ENCODE measurements around the gene KAT2A. TPM values are rescaled to one million over a fixed set of nuclear protein-coding genes. Genes with fewer than 3 reads are reported as not detected.

Gene KAT2A
- total and polyA plus RNA-seq, 4 donors = 19.3 to 120 (median 66.7) TPM

- DNase-seq (ENCODE audit: low read depth in 4 of 6, low spot score in 6 of 6) = no peak
- Histone ChIP-seq H3K27ac (ENCODE audit: low read depth, low read length) (no peak within 1 kb of the TSS), H3K4me1 (ENCODE audit: control insufficient read depth, insufficient read depth, low read length) (peaks cover 20% of the 10 kb centered on the region), H3K4me3 (ENCODE audit: low read depth, low read length) (no peak within 1 kb of the TSS), H3K36me3 (ENCODE audit: control insufficient read depth, insufficient read depth, low read length) (no peaks in the 10 kb centered on the region), H3K9me3 (ENCODE audit: control insufficient read depth, insufficient read depth, low read length) (no peaks in the 10 kb centered on the region), H3K27me3 (ENCODE audit: control insufficient read depth, insufficient read depth, low read length) (peaks cover 29% of the 10 kb centered on the region)
- WGBS (ENCODE audit: insufficient coverage) = 8% methylated on average over 38 of the region's 52 CpGs
Measured at GRCh38 chr17:42097691-42098631, 23.2 kb downstream of the KAT2A start, which contains the start of gene ZNF385C. TSS of gene ZNF385C (minus strand) at chr17:42098473. CDS start at chr17:42063056, 35,417 bp downstream.

- peaks cover 29% of the 10 kb centered on the region for H3K27me3 ChIP-seq (ENCODE audit: control insufficient read depth, insufficient read depth, low read length)
Measured at GRCh38 chr17:42096360-42097111, 24.6 kb downstream of the KAT2A start.

DNA sequence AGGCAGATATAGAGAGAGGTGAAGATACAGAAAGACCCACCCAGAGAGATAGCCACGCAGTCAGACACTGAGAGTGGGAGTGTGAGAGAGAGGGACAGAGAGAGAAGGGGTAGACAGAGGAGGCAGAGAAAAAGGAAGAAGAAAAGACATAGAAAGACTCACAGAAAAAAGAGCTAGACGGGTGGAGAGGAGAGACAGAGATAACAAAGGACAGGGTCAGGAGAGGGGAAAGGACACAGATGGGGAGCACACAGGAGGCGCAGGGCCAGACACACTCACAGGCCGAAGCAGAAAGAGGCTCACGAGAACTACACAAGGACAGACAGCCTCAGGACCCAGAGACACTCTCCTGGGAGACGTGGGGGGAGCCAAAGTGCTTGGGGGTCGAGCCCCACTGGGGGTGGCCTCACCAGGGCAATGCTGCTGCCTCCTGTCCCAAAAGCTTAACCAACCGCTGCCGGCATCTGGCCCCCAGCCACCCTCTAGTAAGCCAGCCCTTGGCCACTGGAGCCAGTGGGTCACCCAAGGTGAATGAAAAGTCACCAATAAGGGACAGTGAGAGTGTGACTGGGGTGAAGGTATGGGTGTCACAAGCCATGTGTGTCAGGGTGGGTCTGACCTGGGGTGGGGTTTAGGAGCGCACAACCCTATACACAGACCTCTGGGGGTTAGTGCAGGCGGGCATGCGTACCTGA is 26.6 kb downstream of the KAT2A start:
- WGBS (ENCODE audit: insufficient coverage) = 78% methylated on average over 11 of the region's 12 CpGs

More at GRCh38 chr17:42096360-42097111, 24.6 kb downstream of the KAT2A start:
- Histone ChIP-seq H3K4me1 (ENCODE audit: control insufficient read depth, insufficient read depth, low read length) (peaks cover 15% of the 10 kb centered on the region), H3K9me3 (ENCODE audit: control insufficient read depth, insufficient read depth, low read length) (no peaks in the 10 kb centered on the region), H3K27ac (ENCODE audit: low read depth, low read length) (no peak overlapping the region), H3K36me3 (ENCODE audit: control insufficient read depth, insufficient read depth, low read length) (no peaks in the 10 kb centered on the region), H3K4me3 (ENCODE audit: low read depth, low read length) (no peak overlapping the region)
- no peak for DNase-seq (ENCODE audit: low read depth in 4 of 6, low spot score in 6 of 6)
- 57% methylated on average over 1 of the region's 8 CpGs for WGBS (ENCODE audit: insufficient coverage)

DNA sequence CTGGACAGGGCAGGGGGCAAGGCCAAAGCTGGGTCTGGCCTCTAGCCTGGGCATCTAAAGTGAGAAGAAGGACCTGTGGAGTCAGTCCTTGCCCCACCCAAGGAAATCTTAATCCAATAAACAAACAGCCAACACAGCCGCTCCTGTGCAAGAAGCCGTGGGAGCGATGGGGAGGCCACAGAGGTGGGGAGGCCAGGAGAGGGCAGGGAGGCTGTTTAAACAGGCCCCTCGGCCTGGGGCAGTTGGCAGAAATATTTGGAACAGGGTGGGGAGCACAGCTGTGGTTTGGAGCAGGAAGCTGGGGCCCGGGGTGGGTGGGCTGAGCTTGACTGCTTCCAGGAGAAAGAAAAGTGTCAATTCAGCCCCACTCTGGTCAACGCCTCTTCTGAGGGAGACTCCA is 28.2 kb downstream of the KAT2A start:
- Histone ChIP-seq H3K9me3 (ENCODE audit: control insufficient read depth, insufficient read depth, low read length) (no peaks in the 10 kb centered on the region), H3K4me1 (ENCODE audit: control insufficient read depth, insufficient read depth, low read length) (peaks cover 17% of the 10 kb centered on the region), H3K27ac (ENCODE audit: low read depth, low read length) (no peak overlapping the region), H3K36me3 (ENCODE audit: control insufficient read depth, insufficient read depth, low read length) (no peaks in the 10 kb centered on the region), H3K27me3 (ENCODE audit: control insufficient read depth, insufficient read depth, low read length) (peaks cover 19% of the 10 kb centered on the region), H3K4me3 (ENCODE audit: low read depth, low read length) (no peak overlapping the region)
- 77% methylated on average over 3 of the region's 6 CpGs for whole genome bisulfite sequencing (ENCODE audit: insufficient coverage)
- no peak for DNase-seq (ENCODE audit: low read depth in 4 of 6, low spot score in 6 of 6)

More for the DNA sequence above, 26.6 kb downstream of the KAT2A start:
- no peak for DNase-seq (ENCODE audit: low read depth in 4 of 6, low spot score in 6 of 6)
- Histone ChIP-seq H3K27me3 (ENCODE audit: control insufficient read depth, insufficient read depth, low read length) (peaks cover 29% of the 10 kb centered on the region), H3K4me1 (ENCODE audit: control insufficient read depth, insufficient read depth, low read length) (peaks cover 13% of the 10 kb centered on the region), H3K4me3 (ENCODE audit: low read depth, low read length) (no peak overlapping the region), H3K9me3 (ENCODE audit: control insufficient read depth, insufficient read depth, low read length) (no peaks in the 10 kb centered on the region), H3K36me3 (ENCODE audit: control insufficient read depth, insufficient read depth, low read length) (no peaks in the 10 kb centered on the region), H3K27ac (ENCODE audit: low read depth, low read length) (no peak overlapping the region)

- Histone ChIP-seq H3K4me3 (ENCODE audit: low read depth, low read length) (no peak overlapping the region), H3K4me1 (ENCODE audit: control insufficient read depth, insufficient read depth, low read length) (peaks cover 8% of the 10 kb centered on the region), H3K9me3 (ENCODE audit: control insufficient read depth, insufficient read depth, low read length) (no peaks in the 10 kb centered on the region), H3K36me3 (ENCODE audit: control insufficient read depth, insufficient read depth, low read length) (no peaks in the 10 kb centered on the region), H3K27me3 (ENCODE audit: control insufficient read depth, insufficient read depth, low read length) (peaks cover 1% of the 10 kb centered on the region), H3K27ac (ENCODE audit: low read depth, low read length) (no peak overlapping the region)
- 82% methylated on average over 6 of the region's 8 CpGs for WGBS (ENCODE audit: insufficient coverage)
- no peak for DNase-seq (ENCODE audit: low read depth in 4 of 6, low spot score in 6 of 6)
Measured at GRCh38 chr17:42090964-42091790, 30.0 kb downstream of the KAT2A start.

- Histone ChIP-seq H3K9me3 (ENCODE audit: control insufficient read depth, insufficient read depth, low read length) (no peaks in the 10 kb centered on the region), H3K36me3 (ENCODE audit: control insufficient read depth, insufficient read depth, low read length) (no peaks in the 10 kb centered on the region), H3K4me3 (ENCODE audit: low read depth, low read length) (no peak overlapping the region), H3K4me1 (ENCODE audit: control insufficient read depth, insufficient read depth, low read length) (peaks cover 8% of the 10 kb centered on the region), H3K27me3 (ENCODE audit: control insufficient read depth, insufficient read depth, low read length) (no peaks in the 10 kb centered on the region), H3K27ac (ENCODE audit: low read depth, low read length) (no peak overlapping the region)
- WGBS (ENCODE audit: insufficient coverage) = 91% methylated on average over 7 of the region's 8 CpGs
- no peak for DNase-seq (ENCODE audit: low read depth in 4 of 6, low spot score in 6 of 6)
Measured at GRCh38 chr17:42088736-42089135, 32.4 kb downstream of the KAT2A start.

DNA sequence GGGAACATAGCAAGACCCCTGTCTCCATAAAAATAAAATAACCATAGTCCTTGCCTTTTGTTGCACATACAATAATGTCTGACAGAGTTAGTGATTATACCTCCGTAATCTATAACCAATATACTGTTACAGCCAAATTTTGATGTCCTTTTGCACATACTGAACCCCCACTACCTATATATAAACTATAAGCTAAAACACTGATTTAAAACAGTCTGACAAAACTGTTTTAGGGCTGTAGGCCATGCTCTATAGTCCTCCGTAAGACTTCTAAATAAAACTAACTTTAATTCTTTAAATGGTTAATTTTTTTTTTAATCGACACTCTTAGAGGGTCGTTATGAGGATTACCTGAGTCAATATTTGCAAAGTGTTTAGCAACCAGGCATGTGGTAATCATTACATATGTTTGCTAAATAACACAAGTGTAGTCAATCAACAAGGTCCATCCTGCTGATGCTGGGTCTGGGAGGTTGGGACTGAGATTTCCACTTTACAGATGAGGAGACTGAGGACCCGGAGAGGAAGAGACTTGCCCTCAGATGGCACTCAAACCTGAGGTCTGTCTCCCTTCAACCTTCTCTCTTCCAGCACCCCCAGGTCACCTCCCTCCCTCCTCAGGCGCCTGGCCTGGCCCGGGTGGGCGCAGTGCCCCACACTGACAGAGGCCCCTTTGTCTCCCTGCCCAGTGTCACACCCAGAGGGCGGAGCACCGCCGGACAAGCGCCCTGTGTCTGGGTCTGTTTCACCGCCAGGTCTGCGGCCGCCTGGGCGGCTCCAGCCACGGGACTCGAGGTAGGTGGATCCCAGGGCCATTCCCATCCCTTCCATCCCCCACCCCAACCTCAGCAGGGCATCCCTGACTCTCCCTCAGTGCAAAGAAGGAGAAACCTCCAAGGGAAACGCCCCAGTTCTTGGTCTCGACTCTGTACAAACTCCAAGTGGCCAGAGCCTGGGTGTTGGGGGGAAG is 33.1 kb downstream of the KAT2A start:
- no peak overlapping the region for H3K4me3 ChIP-seq (ENCODE audit: low read depth, low read length)
- peaks cover 8% of the 10 kb centered on the region for H3K4me1 ChIP-seq (ENCODE audit: control insufficient read depth, insufficient read depth, low read length)
- 44% methylated on average over 12 of the region's 20 CpGs for WGBS (ENCODE audit: insufficient coverage)
- H3K27me3 ChIP-seq (ENCODE audit: control insufficient read depth, insufficient read depth, low read length) = no peaks in the 10 kb centered on the region
- DNase-seq (ENCODE audit: low read depth in 4 of 6, low spot score in 6 of 6) = no peak
- H3K36me3 ChIP-seq (ENCODE audit: control insufficient read depth, insufficient read depth, low read length) = no peaks in the 10 kb centered on the region
- no peak overlapping the region for H3K27ac ChIP-seq (ENCODE audit: low read depth, low read length)
- H3K9me3 ChIP-seq (ENCODE audit: control insufficient read depth, insufficient read depth, low read length) = no peaks in the 10 kb centered on the region

DNA sequence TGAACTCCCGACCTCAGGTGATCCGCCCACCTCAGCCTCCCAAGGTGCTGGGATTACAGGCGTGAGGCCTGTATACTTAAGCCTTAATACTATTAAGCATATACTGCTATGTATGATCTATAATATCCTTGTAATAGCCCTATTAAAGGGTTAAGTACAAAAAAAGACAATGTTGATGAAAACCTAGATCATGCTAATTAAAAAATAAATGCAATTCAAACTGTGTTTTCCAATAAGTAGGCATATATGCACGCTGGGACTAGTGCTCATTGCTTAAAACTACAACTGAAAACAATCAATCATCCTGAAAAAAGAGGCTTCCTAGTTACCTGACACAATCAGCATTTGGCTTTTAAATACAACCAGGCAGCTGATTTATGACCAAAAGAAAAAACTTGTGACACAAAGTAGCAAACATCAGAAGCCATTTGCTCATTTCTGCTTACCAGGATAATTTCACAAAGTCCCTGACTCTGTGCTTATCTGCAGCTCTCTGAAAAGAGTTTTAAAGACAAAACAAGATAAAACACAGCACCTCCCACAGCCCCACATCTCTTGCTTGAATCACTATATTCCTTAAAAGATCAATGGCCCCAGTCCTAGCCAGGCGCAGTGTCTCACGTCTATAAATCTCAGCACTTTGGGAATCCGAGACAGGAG is 34.0 kb downstream of the KAT2A start:
- H3K36me3 ChIP-seq (ENCODE audit: control insufficient read depth, insufficient read depth, low read length) = no peaks in the 10 kb centered on the region

More for the DNA sequence above, 34.0 kb downstream of the KAT2A start:
- WGBS (ENCODE audit: insufficient coverage) = 23% methylated on average over 3 of the region's 7 CpGs
- Histone ChIP-seq H3K9me3 (ENCODE audit: control insufficient read depth, insufficient read depth, low read length) (no peaks in the 10 kb centered on the region), H3K27me3 (ENCODE audit: control insufficient read depth, insufficient read depth, low read length) (no peaks in the 10 kb centered on the region), H3K4me1 (ENCODE audit: control insufficient read depth, insufficient read depth, low read length) (peaks cover 8% of the 10 kb centered on the region), H3K4me3 (ENCODE audit: low read depth, low read length) (no peak overlapping the region), H3K27ac (ENCODE audit: low read depth, low read length) (no peak overlapping the region)
- DNase-seq (ENCODE audit: low read depth in 4 of 6, low spot score in 6 of 6) = peak in 1 of 6 donors; percentile 39

Data from spinal cord (tissue), 10 donors.